Measurements from ENCODE around the gene THBS4. TPM values are rescaled to one million over a fixed set of nuclear protein-coding genes. Genes with fewer than 3 reads are reported as not detected.

Gene THBS4
- total RNA-seq, 3 donors from 2014 or later (not counting 1 experiment from before 2014, with no cell fraction given): 0.32 to 0.61 (median 0.48) TPM

GRCh38 chr5:80002677-80003076 is 32.5 kb upstream of the THBS4 start:
- no peaks in the 10 kb centered on the region for H3K9me3 Mint-ChIP-seq
- intact Hi-C loops (cut with micrococcal nuclease): no loop called here
- no peaks in the 10 kb centered on the region for H3K4me1 Mint-ChIP-seq
- Histone ChIP-seq H3K36me3 (ENCODE audit: control insufficient read depth, insufficient read depth, low read length) (no peaks in the 10 kb centered on the region), H3K9me3 (ENCODE audit: control insufficient read depth, insufficient read depth, low read length) (no peaks in the 10 kb centered on the region), H3K4me3 (ENCODE audit: low read length) (no peak overlapping the region), H3K4me1 (ENCODE audit: control insufficient read depth, insufficient read depth, low read length) (no peaks in the 10 kb centered on the region), H3K27me3 (ENCODE audit: control insufficient read depth, insufficient read depth, low read length) (no peaks in the 10 kb centered on the region), H3K27ac (ENCODE audit: low read length) (no peak overlapping the region)
- H3K36me3 Mint-ChIP-seq: peaks cover 1% of the 10 kb centered on the region
- no CpG with 5 or more reads among the region's 1 CpG for WGBS (ENCODE audit: insufficient coverage)
- TF ChIP-seq, protein P1, sequence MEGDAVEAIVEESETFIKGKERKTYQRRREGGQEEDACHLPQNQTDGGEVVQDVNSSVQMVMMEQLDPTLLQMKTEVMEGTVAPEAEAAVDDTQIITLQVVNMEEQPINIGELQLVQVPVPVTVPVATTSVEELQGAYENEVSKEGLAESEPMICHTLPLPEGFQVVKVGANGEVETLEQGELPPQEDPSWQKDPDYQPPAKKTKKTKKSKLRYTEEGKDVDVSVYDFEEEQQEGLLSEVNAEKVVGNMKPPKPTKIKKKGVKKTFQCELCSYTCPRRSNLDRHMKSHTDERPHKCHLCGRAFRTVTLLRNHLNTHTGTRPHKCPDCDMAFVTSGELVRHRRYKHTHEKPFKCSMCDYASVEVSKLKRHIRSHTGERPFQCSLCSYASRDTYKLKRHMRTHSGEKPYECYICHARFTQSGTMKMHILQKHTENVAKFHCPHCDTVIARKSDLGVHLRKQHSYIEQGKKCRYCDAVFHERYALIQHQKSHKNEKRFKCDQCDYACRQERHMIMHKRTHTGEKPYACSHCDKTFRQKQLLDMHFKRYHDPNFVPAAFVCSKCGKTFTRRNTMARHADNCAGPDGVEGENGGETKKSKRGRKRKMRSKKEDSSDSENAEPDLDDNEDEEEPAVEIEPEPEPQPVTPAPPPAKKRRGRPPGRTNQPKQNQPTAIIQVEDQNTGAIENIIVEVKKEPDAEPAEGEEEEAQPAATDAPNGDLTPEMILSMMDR (IDR thresholded peaks at IDR 0.05): no peak
- ATAC-seq: no peak
- DNase-seq: no peak
- peaks cover 19 to 32% of the 10 kb centered on the region in 2 donors for H3K27me3 Mint-ChIP-seq (ENCODE audit: low read depth in 2 of 2)
- H3K4me3 Mint-ChIP-seq: no peak overlapping the region
- H3K27ac Mint-ChIP-seq: no peak overlapping the region

DNA sequence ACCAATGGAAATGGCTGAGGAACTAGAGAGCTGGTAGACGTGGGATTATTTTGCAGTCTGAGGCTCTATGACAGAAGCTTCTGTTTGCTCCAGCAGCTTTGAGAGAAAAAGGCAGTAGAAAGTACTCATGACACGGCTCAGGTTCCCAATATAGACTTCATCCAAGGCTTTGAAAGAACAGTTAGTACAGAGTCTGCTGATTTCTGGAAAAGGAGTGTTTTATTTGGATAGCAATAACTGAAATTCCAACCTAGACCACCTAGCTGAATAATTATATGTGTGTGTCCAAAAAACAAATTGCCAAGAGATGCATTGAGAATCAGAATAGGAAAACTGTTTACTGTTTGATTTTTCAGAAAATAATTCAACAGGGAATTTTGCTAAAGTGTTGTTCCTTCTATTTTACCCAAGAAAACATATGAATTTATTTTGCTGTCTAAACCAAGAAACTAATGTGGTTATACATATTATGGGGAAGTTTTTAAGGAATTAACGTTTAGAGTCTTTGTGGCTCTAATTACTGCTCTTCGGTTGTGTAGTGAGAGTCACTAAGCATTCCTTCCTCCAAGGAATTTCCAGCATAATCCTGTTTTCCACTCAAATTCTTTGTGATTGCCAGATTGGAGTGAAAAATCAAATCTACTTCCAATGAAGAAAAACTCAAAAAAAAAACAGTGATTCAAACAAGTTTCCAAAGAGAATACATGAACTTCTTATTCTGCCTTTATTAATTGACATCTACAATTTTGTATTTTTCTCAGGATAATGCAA is 26.0 kb upstream of the THBS4 start:
- Histone ChIP-seq H3K4me1 (ENCODE audit: control insufficient read depth, insufficient read depth, low read length) (no peaks in the 10 kb centered on the region), H3K4me3 (ENCODE audit: low read length) (no peak overlapping the region), H3K9me3 (ENCODE audit: control insufficient read depth, insufficient read depth, low read length) (no peaks in the 10 kb centered on the region), H3K27me3 (ENCODE audit: control insufficient read depth, insufficient read depth, low read length) (no peaks in the 10 kb centered on the region), H3K27ac (ENCODE audit: low read length) (no peak overlapping the region), H3K36me3 (ENCODE audit: control insufficient read depth, insufficient read depth, low read length) (no peaks in the 10 kb centered on the region)
- H3K36me3 Mint-ChIP-seq: no peaks in the 10 kb centered on the region
- intact Hi-C loops (cut with micrococcal nuclease): no loop called here
- H3K4me3 Mint-ChIP-seq: no peak overlapping the region
- no peaks in the 10 kb centered on the region for H3K4me1 Mint-ChIP-seq
- WGBS (ENCODE audit: insufficient coverage): 93% methylated on average over 2 of the region's 4 CpGs
- ATAC-seq (no peak), DNase-seq (no peak)
- peaks cover 4 to 15% of the 10 kb centered on the region in 2 donors for H3K27me3 Mint-ChIP-seq (ENCODE audit: low read depth in 2 of 2)
- H3K9me3 Mint-ChIP-seq: no peaks in the 10 kb centered on the region
- H3K27ac Mint-ChIP-seq: no peak overlapping the region
- TF ChIP-seq, protein P1 (IDR thresholded peaks at IDR 0.05): no peak

- no peak overlapping the region for H3K4me3 ChIP-seq (ENCODE audit: low read length)
- TF ChIP-seq, protein P1 (IDR thresholded peaks at IDR 0.05): no peak
- H3K4me3 Mint-ChIP-seq: no peak overlapping the region
- H3K27ac ChIP-seq (ENCODE audit: low read length): no peak overlapping the region
- no peak for ATAC-seq
- H3K36me3 Mint-ChIP-seq: no peaks in the 10 kb centered on the region
- peaks cover 7 to 15% of the 10 kb centered on the region in 2 donors for H3K27me3 Mint-ChIP-seq (ENCODE audit: low read depth in 2 of 2)
- H3K36me3 ChIP-seq (ENCODE audit: control insufficient read depth, insufficient read depth, low read length): no peaks in the 10 kb centered on the region
- 88% methylated on average over 5 of the region's 5 CpGs for WGBS (ENCODE audit: insufficient coverage)
- no peaks in the 10 kb centered on the region for H3K9me3 ChIP-seq (ENCODE audit: control insufficient read depth, insufficient read depth, low read length)
- H3K9me3 Mint-ChIP-seq: no peaks in the 10 kb centered on the region
- no peak for DNase-seq
- intact Hi-C loops (cut with micrococcal nuclease): no loop called here
- no peaks in the 10 kb centered on the region for H3K4me1 ChIP-seq (ENCODE audit: control insufficient read depth, insufficient read depth, low read length)
- H3K27ac Mint-ChIP-seq: no peak overlapping the region
- no peaks in the 10 kb centered on the region for H3K27me3 ChIP-seq (ENCODE audit: control insufficient read depth, insufficient read depth, low read length)
- no peaks in the 10 kb centered on the region for H3K4me1 Mint-ChIP-seq
Measured at GRCh38 chr5:80010754-80011392, 24.3 kb upstream of the THBS4 start.
